ENCODE results near the gene DNMT1. TPM values are rescaled to one million over a fixed set of nuclear protein-coding genes. Genes with fewer than 3 reads are reported as not detected.

Gene DNMT1
- total RNA-seq, 2 experiments from 2014 or later, result 372 to 379 TPM

GRCh38 chr19:10110972-10111317 is 83.8 kb downstream of the DNMT1 start:
- intact Hi-C loops (cut with micrococcal nuclease), result no loop called here
- Mint-ChIP-seq H3K27me3 (no peaks in the 10 kb centered on the region), H3K4me1 (ENCODE audit: low read depth) (peaks cover 57% of the 10 kb centered on the region), H3K9me3 (no peaks in the 10 kb centered on the region), H3K27ac (peak overlapping the region; percentile 97), H3K36me3 (ENCODE audit: low read depth) (peaks cover 76% of the 10 kb centered on the region), H3K4me3 (peak overlapping the region; percentile 97)
- DNase-seq (no peak), ATAC-seq (no peak)
- TF ChIP-seq CTCF (IDR thresholded peaks at IDR 0.05), result no peak
- POLR2A ChIA-PET, result interaction anchor here (0.9 to 27.0 kb wide), 4 partner anchors 4 to 83 kb away, joined by 3 to 521 read pairs (median 262); partner anchors contain the start of genes ANGPTL6, EIF3G, P2RY11 and PPAN
- CTCF ChIA-PET, result interaction anchor here (0.8 to 8.9 kb wide), 4 partner anchors 10 to 37 kb away, joined by 3 to 128 read pairs (median 23); partner anchors contain the start of gene ANGPTL6

DNA sequence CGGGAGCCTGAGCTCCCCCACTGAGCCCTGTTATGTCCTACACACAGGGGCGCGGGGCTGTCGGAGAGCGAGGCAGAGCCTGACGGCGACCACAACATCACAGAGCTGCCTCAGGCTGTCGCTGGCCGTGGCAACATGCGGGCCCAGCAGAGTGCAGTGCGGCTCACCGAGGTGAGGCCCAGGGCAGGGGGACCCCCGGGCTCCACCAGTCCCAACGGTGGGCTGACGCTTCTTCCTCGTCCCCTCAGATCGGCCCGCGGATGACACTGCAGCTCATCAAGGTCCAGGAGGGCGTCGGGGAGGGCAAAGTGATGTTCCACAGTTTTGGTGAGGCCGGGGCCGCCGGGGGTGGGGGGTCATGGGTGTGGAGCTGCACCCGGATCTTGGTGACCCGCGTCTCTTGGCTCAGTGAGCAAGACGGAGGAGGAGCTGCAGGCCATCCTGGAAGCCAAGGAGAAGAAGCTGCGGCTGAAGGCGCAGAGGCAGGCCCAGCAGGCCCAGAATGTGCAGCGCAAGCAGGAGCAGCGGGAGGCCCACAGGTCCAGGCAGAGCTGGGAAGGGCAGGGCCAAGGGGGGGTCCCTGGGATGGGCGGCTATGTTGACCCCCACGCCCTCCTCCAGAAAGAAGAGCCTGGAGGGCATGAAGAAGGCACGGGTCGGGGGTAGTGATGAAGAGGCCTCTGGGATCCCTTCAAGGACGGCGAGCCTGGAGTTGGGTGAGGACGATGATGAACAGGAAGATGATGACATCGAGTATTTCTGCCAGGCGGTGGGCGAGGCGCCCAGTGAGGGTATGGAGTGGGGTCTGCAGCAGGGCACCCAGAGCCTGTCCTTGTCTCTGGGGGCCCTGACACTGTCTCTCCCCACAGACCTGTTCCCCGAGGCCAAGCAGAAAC is 84.4 kb downstream of the DNMT1 start:
- H3K36me3 Mint-ChIP-seq (ENCODE audit: low read depth), result peaks cover 73% of the 10 kb centered on the region
- H3K4me3 Mint-ChIP-seq, result peak overlapping the region; percentile 97
- H3K27me3 Mint-ChIP-seq, result no peaks in the 10 kb centered on the region
- H3K4me1 Mint-ChIP-seq (ENCODE audit: low read depth), result peaks cover 59% of the 10 kb centered on the region
- ChIA-PET POLR2A (interaction anchor here (1.6 to 27.0 kb wide), 3 partner anchors 4 to 84 kb away, joined by 3 to 521 read pairs (median 521); partner anchors contain the start of genes ANGPTL6, EIF3G, P2RY11 and PPAN), CTCF (interaction anchor here (0.6 to 5.9 kb wide), 3 partner anchors 13 to 281 kb away, joined by 3 to 43 read pairs (median 3); no protein-coding TSS in a partner anchor)
- TF ChIP-seq CTCF (IDR thresholded peaks at IDR 0.05), result no peak
- ATAC-seq (no peak), DNase-seq (no peak)
- H3K27ac Mint-ChIP-seq, result peak overlapping the region; percentile 97
- H3K9me3 Mint-ChIP-seq, result no peaks in the 10 kb centered on the region
- intact Hi-C loops (cut with micrococcal nuclease), result no loop called here

DNA sequence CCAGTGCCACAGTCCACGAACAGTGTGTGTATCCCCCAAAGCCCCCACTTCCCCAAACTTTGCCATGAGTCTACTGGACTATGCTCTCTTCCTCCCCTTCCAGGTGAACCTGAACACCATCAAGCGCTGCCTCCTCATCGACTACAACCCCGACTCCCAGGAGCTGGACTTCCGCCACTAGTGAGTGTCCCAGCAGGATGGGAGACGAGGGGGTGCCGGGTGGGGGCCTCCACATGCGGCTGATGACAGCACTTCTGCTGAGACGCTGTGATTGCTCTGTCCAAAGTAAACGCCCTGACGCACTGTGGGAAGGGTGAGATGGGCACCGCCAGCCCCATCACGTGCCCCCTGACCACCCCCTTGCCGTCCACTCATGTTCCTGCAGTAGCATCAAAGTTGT is 85.2 kb downstream of the DNMT1 start:
- H3K36me3 Mint-ChIP-seq (ENCODE audit: low read depth), result peaks cover 65% of the 10 kb centered on the region
- DNase-seq (no peak), ATAC-seq (no peak)
- CTCF ChIA-PET, result interaction anchor here (0.6 to 5.9 kb wide), 5 partner anchors 12 to 282 kb away, joined by 3 to 43 read pairs (median 3); no protein-coding TSS in a partner anchor
- H3K4me3 Mint-ChIP-seq, result peak overlapping the region; percentile 97
- intact Hi-C loops (cut with micrococcal nuclease), result no loop called here
- H3K9me3 Mint-ChIP-seq, result no peaks in the 10 kb centered on the region
- H3K27me3 Mint-ChIP-seq, result no peaks in the 10 kb centered on the region
- H3K4me1 Mint-ChIP-seq (ENCODE audit: low read depth), result peaks cover 63% of the 10 kb centered on the region
- TF ChIP-seq CTCF (IDR thresholded peaks at IDR 0.05), result no peak
- POLR2A ChIA-PET, result interaction anchor here (1.6 to 27.0 kb wide), 4 partner anchors 5 to 84 kb away, joined by 3 to 521 read pairs (median 263); partner anchors contain the start of genes ANGPTL6, EIF3G, P2RY11 and PPAN
- peak overlapping the region; percentile 97 for H3K27ac Mint-ChIP-seq

GRCh38 chr19:10107817-10108367 is 86.9 kb downstream of the DNMT1 start:
- Mint-ChIP-seq H3K4me3 (peak overlapping the region; percentile 97), H3K4me1 (ENCODE audit: low read depth) (peaks cover 61% of the 10 kb centered on the region), H3K9me3 (no peaks in the 10 kb centered on the region), H3K27ac (peak overlapping the region; percentile 100), H3K27me3 (no peaks in the 10 kb centered on the region), H3K36me3 (ENCODE audit: low read depth) (peaks cover 58% of the 10 kb centered on the region)
- intact Hi-C loops (cut with micrococcal nuclease), result no loop called here
- no peak for TF ChIP-seq CTCF (IDR thresholded peaks at IDR 0.05)
- ATAC-seq (no peak), DNase-seq (no peak)
- ChIA-PET CTCF (interaction anchor here (0.9 to 5.9 kb wide), 4 partner anchors 10 to 175 kb away, joined by 3 to 43 read pairs (median 8); partner anchors contain the start of gene EIF3G), POLR2A (interaction anchor here (0.7 to 27.0 kb wide), 8 partner anchors 7 to 296 kb away, joined by 3 to 521 read pairs (median 4); partner anchors contain the start of genes ANGPTL6, EIF3G, P2RY11 and PPAN)
